IPS-11a (cell line): ENCODE measurements around the gene C12orf50.
"Not testable (repeated sequence)": the region's sequence is repeated elsewhere in the genome, so short reads cannot be mapped to it uniquely, and the experiment has no call there.

Experiments
- H3K4me3 ChIP-seq: one replicate; pipeline ENCODE4 v1.5.1; 2013; ENCODE audit warnings: low read depth, low read length, control low read depth

C12orf50 gene

GRCh38 chr12:88029093-88029665 lies at the start of gene C12orf50:
C12orf50 (minus strand) TSS chr12:88029401; CDS start chr12:88026962, 2,439 bp downstream.
- H3K4me3 ChIP-seq = no peak within 1 kb of the TSS

GRCh38 chr12:88067301-88067700 lies 38.1 kb upstream of the C12orf50 start:
- H3K4me3 ChIP-seq = no peak overlapping the region

GRCh38 chr12:88063375-88063774 lies 34.2 kb upstream of the C12orf50 start:
- no peak overlapping the region for H3K4me3 ChIP-seq

- no peak overlapping the region for H3K4me3 ChIP-seq
Observed at GRCh38 chr12:88062474-88062873, 33.3 kb upstream of the C12orf50 start.

- no peak overlapping the region for H3K4me3 ChIP-seq
Observed at GRCh38 chr12:88058719-88059077, 29.5 kb upstream of the C12orf50 start.

- H3K4me3 ChIP-seq = no peak overlapping the region
Observed at GRCh38 chr12:88057994-88058718, 29.0 kb upstream of the C12orf50 start.

GRCh38 chr12:88056571-88056970 lies 27.4 kb upstream of the C12orf50 start:
- H3K4me3 ChIP-seq = no peak overlapping the region

- H3K4me3 ChIP-seq = no peak overlapping the region
Observed at GRCh38 chr12:88052686-88053085, 23.5 kb upstream of the C12orf50 start.

GRCh38 chr12:88044035-88044434 lies 14.8 kb upstream of the C12orf50 start:
- no peak overlapping the region for H3K4me3 ChIP-seq

GRCh38 chr12:88037770-88038169 lies 8.6 kb upstream of the C12orf50 start:
- no peak overlapping the region for H3K4me3 ChIP-seq

- peak overlapping the region; percentile 96 for H3K4me3 ChIP-seq
Observed at GRCh38 chr12:88036353-88036965, 7.3 kb upstream of the C12orf50 start.

- H3K4me3 ChIP-seq = peak overlapping the region; percentile 96
Observed at GRCh38 chr12:88035907-88036289, 6.7 kb upstream of the C12orf50 start.

GRCh38 chr12:88035271-88035906 lies 6.2 kb upstream of the C12orf50 start:
- H3K4me3 ChIP-seq = peak overlapping the region; percentile 96

- not testable (repeated sequence) for H3K4me3 ChIP-seq
Observed at GRCh38 chr12:88031161-88031560, 2.0 kb upstream of the C12orf50 start.

- H3K4me3 ChIP-seq = no peak overlapping the region
Observed at GRCh38 chr12:88026196-88026595, 3.0 kb downstream of the C12orf50 start.

- no peak overlapping the region for H3K4me3 ChIP-seq
Observed at GRCh38 chr12:88017964-88018363, 11.2 kb downstream of the C12orf50 start.

GRCh38 chr12:88015825-88016224 lies 13.4 kb downstream of the C12orf50 start:
- H3K4me3 ChIP-seq = no peak overlapping the region

GRCh38 chr12:88011755-88012154 lies 17.4 kb downstream of the C12orf50 start:
- no peak overlapping the region for H3K4me3 ChIP-seq

- H3K4me3 ChIP-seq = no peak overlapping the region
Observed at GRCh38 chr12:88006351-88006750, 22.9 kb downstream of the C12orf50 start.

- no peak overlapping the region for H3K4me3 ChIP-seq
Observed at GRCh38 chr12:88001327-88001726, 27.9 kb downstream of the C12orf50 start.

GRCh38 chr12:87995581-87996178 lies 33.5 kb downstream of the C12orf50 start:
- H3K4me3 ChIP-seq = no peak overlapping the region
